Right lobe of liver (tissue), 4 donors: Measurements from ENCODE around the gene GABRG3.

Experiments used
- CTCF ChIP-seq, 4 donors: fragments of 200-600 bp in 3 of 4; fragments of 450-650 bp in 1 of 4; IDR thresholded peaks; one replicate each; pipeline versions ENCODE4 v1.5.1 to v1.8.0; 2016 to 2022; ENCODE audit warnings: antibody characterized with exemption in 4 of 4, mild to moderate bottlenecking in 2 of 4
- POLR2A ChIP-seq: fragments of 450-650 bp; IDR thresholded peaks from one replicate; pipeline ENCODE4 v1.6.1; 2017; ENCODE audit warnings: antibody characterized with exemption, mild to moderate bottlenecking
- donor health status: DM: no; HTN: no; CAD: no.
- donor health status: DM: no; HTN: no; CAD: no.
- donor health status: DM: no; HTN: yes; CAD: no.

DNA sequence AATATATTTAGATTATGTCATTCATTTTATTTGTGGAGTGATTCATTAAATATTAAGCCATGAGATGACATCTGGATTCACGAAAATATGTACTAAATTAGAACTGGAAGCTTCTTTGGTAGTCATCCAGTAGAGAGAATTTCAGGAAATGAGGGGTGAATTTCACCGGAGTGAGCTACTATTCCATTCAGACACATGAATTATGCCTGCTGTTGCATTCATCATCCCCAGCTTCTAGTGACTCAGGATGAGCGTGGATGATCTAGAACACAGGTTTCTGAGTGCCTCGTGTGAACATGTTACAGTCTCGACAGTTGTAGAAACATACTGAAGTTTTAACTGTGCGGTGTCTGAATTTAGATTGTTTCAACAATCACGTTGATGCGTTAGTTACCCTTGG is 42.9 kb upstream of the GABRG3 start:
- TF ChIP-seq CTCF (IDR thresholded peaks at IDR 0.05) (no peak), POLR2A (no peak)
